Stimulated activated CD4-positive, alpha-beta T cell treated with anti-CD3 and anti-CD28 coated beads, TNF-alpha, amount 100 ng/mL, for 4 hours (primary cell): ENCODE measurements around the gene EVC.
A peak's percentile ranks its signal among the peaks of the same experiment; 100 is the strongest.

Source experiments
- DNase-seq, 3 experiments: peaks; one replicate each; pipeline ENCODE4 v3.0.0-alpha.2; 2020; ENCODE audit warnings: low read depth in 3 of 3

EVC gene

DNA sequence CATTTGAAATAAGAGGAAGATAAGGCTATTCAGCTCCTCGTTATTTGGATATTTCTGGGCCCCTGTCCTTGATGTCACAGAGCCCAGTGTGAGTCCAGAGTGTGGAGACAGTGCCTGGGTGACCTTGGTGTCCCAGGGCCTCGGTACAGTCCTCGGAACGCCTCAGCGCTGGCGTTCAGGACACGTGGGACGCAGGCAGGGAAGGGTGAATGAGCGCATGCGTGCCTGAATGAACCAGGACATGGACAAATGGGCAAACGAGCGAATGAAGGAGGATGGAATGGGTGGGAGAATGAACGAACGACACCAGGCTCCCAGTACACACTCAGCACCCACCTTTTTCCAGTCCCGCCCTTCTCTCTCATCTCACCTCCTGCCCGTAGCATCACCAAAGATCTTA, 44.2 kb downstream of the EVC start:
- DNase-seq = no peak

DNA sequence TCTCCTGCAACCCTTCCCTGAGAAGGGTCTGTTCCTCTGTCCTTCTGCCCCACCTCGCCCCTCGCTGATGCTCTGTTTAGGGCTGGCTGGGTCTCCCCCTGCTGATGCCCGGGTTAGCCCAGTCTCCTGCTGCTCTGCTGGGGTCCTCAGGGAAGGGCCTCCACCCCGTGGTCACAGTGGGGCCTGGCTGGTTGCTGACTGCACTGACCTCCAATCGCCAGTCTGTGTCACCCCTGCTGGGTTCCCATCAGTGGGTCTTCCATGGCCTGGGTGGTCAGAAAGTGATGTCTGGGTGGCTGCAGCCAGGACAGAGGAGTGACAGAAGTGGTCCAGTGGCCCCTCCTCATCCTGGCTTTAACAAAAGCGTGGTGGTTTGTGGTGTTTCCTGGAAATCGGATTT, 44.7 kb downstream of the EVC start:
- no peak for DNase-seq

DNA sequence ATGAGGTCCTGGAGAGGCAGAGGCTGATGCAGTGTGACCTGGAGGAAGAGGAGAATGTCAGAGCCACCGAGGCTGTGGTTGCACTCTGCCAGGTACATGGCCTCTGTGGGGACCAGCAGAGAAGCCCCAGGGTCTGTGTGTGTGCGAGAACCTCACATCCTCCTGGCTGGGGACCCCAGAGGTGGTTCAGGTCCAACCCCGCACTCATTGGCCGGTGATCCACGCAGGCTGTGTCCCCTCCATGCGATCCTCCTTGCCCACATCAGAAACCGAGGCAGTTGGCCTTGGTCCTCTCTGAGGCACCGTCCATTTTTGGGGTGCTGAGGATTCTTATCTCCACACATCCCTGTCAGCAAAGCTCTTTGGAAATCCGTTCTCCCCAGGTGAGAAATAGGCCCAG, 45.3 kb downstream of the EVC start:
- DNase-seq = no peak

DNA sequence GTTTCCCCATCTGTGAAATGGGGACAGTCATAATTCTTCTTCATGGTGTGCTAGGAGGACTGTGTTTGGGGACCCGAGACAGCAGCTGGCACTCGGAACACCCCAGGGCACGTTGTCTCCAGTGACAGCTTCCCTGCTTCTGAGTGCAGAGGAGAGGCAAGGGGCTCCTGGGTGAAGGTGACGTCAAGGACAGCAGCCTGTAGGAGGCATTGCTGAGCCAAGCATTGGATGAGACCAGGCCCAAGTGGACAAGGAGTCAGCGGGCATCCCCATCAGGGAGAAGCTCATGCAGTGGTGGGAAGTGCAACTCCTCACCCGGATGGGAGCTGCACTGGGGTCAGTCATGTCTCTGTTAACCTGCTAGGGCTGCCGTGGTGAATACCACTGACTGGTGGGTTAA, 46.1 kb downstream of the EVC start:
- no peak for DNase-seq

DNA sequence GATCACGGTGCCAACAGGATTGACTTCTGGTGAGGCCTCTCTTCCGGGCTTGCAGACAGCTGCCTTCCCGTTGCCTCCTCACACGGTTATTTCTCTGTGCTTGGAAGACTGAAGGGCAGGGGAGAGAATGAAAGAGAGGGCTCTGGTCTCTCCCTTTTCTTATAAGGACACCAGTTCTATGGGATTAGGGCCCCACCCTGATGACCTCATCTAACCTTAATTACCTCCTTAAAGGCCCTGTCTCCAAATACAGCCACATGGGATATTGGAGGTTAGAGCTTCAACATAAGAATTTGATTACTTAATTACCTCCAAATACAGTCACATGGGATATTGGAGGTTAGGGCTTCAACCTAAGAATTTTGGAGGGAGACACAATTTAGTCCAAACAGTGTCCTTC, 46.5 kb downstream of the EVC start:
- DNase-seq = no peak

DNA sequence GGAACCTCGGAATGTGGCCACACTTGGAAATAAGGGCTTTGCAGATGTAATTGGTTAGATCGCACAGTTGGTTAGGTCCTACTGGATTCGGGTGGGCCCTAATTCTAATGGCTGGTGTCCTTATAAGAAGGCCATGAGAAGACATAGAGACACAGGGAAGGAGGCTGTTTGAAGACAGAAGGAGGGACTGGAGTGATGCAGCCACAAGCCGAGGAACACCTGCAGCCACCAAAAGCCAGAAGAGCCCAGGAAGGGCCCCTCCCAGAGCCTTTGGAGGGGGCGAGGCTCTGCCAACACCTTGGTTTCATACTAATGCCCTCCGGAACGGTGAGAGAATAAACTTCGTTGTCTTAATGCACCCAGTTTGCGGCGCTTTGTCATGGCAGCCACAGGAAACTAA, 47.0 kb downstream of the EVC start:
- DNase-seq = no peak

DNA sequence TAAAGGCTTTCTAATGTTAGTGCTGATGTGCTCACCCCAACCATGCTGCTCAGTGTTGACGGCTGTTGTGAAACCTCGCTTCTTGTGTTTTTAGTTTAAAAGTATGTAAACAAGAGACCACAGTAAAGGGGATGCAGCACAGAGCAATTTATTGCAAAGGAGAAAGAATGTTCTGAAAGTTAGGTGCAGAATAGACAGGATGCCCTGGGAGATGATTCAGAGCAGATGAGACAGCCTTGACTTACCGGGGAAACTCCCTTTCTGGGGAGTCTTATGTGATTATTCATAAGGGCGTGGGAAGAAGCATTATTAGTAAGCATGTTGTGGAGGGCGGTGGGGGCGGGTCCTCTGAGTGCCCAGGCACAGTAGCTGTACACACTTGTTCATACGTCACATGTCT, 47.7 kb downstream of the EVC start:
- DNase-seq = peak in 2 of 3 experiments; percentile 5 to 15

DNA sequence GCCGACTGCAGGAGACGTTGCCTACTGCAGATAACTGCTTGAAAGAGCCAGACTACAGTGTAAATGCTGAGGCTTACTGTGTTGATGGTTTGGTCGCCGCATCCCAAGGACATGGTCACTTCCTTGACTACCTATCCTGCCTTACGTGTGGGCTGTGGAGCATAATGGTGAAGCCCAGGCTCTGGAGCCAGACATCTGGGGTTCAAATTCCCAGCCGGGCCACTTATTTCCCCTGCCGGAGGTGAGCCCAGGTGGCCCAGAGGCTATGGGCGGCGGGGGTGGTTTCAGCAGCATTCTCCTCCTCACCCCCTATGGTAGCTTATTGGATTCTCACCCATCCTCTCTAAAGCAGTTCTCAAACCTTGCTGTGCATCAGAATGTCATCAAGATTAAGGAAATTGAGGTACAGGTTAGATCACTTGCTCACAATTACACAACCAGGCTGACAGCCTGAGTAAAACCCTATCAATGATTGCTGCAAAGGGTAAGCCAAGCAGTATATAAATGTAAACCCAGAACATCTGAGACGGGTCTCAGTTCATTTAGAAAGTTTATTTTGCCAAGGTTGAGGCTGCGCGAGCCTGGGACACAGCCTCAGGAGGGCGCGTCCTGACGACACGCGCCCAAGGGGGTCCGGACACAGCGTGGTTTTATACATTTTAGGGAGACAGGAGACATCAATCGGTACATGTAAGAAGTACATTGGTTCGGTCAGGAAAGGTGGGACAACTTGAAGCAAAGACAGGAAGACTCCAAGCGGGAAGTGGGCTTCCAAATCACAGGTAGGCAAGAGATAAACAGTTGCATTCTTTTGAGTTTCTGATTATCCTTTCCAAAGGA, 48.5 kb downstream of the EVC start:
- DNase-seq = no peak

DNA sequence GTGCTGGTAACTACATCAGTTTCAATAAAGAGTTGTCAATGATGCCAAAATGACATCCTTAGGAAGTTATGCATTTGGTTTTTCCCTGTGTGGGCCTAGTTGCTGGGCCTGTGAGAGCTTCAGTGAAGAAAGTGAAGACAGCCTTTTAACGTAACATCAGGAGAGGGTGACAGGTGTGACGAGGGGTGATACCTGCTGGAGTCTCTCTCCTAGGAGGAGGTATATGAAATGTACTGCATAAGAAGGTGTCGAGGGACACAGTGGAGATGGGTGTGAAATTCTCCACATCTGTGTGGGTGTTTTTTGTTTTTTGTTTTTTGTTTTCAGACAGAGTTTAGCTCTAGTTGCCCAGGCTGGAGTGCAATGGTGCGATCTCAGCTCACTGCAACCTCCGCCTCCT, 49.2 kb downstream of the EVC start:
- no peak for DNase-seq

DNA sequence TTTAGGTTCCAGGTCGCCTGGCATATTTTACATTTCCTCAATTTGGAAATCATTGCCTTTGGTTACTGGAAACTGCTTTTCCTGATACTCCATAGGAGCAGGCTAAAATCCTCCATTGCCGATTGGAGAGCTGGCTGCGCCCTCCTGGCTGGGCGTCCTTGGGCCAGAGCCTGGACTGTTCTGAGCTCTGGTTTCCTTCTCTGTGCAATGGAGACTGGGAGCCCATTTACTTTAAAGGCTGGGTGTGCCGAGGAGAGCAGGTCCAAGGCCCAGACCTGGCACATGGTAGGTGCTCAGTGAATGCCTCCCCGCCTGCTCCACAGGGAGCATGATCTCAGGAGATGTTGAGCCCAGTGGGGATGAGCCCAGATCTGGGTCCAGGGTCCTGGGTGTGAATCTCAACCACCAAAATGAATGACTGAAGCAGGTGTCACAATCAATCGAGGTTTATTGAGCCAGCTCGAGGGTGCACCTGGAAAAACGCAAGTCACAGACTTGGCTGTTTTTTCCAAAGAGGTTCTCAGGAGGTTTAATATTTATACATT, 50.0 kb downstream of the EVC start:
- no peak for DNase-seq

DNA sequence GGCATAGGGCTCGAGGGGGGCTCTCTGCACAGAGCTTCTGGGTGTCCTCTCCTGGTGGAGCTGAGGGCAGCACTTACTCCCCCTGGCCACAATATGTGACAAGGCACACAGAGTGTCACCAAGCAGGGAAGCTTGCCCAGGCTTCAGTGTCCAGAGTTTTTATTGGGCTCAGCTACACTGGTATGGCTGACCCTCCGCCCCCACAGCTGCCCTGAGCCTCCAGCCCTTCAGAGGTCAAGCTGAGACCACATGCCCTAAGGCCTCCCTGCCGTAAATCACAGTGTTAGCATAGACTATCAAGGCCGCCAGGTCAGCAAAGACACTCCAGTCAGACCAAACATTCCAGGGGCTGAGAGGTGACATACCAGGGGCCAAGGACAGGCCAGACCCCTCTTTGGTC, 59.0 kb downstream of the EVC start:
- DNase-seq = no peak

DNA sequence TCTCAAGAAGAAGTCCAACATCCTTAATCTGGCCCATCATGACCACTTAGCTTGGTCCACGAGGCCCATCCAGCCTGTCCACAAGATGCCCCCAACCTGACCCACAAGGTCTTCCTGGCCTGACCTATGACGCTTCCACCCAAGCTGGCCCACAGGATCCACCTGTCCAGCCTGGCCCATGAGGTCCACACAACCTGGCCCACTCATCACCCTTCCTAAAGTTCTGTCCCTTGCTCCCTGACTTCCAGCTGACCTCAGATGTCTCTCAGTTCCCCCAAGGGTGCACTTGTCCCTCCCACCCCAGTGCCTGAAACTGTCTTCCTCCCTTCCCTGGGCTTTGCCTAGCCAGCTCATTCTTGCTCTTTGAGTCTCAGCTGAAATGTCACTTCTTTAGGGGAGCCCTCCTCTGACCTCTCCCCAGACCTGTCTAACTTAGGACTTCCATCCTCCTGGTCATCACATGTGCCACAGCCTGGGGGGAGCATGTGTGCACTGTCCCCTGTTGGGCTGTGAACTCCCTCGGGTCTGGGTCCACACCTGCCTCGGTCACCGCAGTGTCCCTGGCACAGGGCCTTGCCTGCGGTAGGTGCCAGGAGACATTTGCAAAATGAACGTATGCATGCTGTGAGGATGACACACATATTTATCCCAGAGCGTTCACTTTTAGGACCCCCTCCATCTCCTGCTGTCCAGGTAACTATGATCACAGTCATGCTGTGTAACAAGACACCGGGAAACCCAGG, 61.7 kb downstream of the EVC start:
- no peak for DNase-seq

DNA sequence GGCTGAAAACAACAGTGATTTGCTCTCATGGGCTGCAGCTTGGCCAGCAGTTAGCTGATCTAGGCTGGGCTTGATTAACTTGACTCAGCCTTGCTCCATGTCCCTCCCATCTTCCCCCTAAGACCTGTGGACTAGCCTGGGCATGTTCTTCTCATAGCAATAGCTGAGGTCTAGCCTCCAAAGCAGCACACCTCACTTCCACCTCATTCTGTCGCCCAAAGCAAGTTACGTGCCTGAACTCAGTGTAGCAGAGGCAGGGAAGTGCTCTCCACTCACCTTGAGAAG, 62.2 kb downstream of the EVC start:
- no peak for DNase-seq

DNA sequence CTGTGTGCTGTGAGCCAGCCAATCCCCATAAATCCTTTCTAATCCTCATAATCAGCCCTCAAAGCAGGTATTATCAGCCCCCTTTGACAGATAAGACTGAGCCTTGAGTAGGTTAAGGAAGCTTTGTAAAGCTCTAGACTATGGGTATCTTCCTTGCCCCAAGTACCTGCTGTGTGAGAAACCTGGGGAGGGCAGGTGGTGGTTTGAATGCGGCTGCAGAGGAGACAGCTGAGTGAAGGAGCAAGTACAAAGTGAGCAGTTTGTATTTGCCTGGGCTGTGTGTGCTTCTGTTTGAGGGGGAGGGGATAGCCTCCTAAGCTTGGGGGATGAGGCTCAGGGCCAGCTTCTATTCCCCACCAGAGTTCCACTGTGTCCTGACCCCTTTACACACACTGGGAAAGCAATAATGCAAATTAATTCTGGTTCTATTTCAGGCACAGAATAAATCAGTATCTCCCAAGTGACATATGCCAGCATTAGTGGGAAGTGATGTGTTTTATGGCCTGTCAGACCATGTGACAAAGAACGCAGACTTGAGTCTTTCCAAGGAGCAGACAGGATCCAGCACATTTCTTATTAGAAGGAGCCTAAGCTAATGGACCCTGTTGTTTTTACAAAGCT, 63.5 kb downstream of the EVC start:
- DNase-seq = no peak

DNA sequence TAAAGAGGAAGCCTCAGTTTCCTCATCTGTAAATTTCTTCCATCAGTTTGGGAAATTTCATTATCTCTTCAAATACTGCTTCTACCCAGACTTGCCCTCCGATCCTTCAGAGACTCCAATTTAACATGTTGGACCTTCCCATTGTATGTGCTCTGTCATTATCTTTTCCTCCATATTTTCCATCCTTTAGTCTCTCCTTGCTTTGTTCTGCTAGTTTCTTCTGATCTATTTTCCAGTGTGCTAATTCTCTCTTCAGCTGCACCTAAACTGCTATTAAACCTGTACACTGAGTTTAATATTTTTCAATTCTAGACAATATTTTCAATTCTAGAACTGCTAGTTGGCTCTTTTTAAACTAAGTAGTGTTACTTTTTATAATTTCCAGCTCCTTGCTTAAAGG, 65.5 kb downstream of the EVC start:
- no peak for DNase-seq

DNA sequence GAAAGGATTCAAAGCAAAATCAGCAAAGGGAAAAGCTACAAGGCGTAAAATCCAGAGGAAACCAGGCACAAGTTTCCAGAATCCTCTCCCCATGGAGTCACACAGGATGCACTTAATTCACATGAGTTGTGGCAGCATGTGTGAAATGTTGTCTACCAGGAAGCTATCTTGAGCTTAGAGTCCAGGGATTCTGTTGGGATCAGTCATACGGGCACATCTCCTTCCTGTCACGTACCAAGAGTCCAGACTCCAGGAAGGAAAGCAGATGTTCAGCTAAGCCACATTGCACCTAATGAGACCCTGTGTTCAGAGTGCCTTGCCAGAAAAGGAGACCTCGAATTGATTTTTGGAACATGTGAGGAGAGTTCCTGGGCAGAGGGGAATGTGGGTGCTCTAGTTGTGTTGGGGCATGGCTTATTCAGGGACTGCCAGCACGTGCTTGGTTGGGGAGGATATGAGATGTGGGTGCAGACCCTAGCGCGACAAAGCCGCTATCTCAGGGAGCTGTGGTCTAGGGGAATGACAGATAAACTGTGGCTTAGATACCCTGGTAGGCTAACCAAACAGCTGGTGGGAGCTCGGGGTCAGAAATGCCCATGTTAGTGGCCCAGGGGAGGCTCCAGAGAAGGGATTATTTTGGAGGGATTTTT, 70.0 kb downstream of the EVC start:
- DNase-seq = no peak

DNA sequence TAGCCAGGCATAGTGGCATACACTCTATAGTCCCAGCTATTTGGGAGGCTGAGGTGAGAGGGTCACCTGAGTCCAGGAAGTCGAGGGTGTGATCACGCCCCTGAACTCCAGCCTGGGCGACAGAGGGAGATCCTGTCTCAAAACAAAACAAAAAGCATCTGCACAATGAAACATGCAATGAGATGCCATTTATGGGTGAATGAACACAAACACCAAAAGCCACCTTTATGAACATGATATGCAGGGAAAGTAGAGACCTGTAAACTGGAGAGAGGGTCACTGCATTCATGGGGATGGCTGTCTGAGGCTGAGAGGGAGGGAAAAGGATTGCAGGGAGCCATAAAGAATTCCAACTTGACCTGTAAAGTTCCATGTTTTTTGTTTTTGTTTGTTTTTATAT, 70.7 kb downstream of the EVC start:
- DNase-seq = no peak

DNA sequence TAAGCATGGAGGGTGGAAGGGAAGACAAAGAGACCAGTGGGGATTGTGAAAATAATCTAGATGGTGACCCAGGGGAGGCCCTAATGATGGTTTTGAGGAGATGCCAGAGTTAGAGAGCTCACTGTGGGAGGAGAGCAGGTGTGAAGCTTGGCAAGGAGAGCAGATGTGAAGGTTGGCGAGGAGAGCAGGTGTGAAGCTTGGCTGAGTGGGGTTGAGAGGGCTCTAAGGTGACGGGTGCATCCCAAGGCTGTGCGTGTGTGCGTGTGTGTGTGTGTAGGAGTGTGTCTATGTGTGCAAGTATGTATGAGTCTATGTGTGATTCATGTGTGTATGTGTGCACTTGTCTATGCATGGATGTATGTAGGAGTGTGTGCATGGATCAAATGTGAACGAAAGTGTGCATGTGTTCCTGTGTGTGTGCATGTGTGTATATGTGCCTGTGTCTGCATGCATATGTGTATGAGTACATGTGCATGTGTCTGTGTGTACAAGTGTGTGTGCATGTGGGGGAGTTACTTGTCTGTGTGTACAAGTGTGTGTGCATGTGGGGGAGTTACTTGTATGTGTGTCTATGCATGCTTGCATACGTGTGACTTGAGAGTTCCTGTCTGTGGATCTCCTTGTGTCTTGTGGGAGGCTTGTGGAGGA, 72.0 kb downstream of the EVC start:
- no peak for DNase-seq

DNA sequence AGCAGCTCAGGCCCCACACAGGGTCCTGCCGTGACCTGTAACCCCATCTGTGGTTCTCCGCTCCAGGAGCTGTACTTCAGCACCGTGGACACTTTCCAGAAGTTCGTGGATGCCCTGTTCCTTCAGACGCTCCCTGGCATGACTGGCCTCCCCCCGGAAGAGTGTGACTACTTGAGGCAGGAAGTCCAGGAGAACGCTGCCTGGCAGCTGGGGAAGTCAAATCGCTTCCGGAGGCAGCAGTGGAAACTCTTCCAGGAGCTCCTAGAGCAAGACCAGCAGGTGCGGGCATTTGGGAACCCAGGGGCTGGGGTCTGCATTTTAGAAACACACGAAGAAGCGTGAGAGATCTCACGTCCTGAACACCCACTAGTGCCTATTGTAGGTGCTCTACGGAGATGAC, 72.5 kb downstream of the EVC start:
- DNase-seq = no peak

DNA sequence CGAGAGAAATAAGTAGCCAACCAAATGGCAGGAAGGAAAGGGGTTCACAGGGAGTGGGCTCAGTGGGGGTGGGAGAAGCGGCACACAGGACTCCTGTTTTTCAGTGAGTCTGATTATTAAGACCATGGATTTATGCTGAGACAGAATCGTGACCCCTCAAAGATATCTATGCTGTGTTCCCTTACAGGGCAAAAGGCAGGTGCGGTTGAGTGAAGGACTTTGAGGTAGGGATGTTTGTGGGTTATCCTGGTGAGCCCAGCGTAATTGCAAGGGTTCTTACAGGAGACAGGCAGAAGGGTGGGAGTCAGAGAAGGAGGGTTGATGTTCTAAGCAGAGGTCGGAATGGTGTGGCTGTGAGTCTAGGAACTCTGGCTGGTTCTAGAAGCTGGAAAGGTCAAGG, 73.0 kb downstream of the EVC start:
- DNase-seq = no peak

DNA sequence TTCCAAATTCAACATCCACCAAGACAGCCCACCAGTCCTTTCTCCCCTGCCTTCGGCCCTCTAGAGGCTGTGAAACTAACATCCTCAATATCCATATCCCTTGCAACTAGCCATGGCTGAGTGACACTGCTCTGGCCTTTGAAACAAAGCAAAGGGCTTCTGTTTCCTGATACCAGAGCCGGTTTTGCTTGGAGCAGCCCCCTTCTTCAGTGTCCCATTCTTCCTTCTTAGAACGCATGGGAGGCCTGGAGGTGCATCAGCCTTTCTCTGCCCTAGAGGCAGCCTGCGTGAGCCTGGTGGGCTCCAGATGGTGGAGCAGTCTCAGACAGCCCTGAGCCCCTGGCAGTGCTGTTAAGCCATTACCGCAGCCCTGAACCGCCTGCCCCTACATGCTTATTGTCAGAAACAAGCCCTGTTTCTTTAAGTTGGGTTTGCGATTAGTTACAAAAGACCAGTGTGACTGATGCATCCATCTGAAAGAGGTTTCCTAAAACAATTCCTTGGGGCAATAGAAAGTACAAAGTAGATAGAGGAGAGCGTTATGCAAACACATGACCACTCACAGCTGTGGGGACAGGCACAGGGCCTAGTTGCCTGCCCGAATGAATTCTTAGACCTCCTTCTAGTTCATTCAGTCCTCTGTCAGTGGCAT, 74.1 kb downstream of the EVC start:
- no peak for DNase-seq
